ENCODE measurements around the gene FBXO34.

DNA sequence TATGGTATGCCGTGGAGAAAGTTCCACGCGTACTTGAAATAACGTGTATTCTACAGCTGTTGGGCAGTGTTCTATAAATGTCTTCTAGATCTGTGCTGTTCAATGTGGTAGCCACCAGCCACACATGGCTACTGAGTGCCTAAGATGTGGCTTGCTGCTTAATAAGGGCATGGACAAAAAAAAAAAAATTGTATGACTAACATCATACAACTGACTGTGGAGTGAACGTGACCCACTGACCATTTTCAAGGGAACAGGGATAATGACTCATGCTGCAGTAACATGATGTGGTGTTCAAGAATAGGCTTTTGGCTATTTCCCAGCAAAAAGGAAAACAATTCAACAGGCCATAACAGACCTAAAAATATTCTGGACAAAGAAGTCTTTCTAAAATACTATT lies 127.5 kb downstream of the FBXO34 start:
- TF ChIP-seq, protein P1, sequence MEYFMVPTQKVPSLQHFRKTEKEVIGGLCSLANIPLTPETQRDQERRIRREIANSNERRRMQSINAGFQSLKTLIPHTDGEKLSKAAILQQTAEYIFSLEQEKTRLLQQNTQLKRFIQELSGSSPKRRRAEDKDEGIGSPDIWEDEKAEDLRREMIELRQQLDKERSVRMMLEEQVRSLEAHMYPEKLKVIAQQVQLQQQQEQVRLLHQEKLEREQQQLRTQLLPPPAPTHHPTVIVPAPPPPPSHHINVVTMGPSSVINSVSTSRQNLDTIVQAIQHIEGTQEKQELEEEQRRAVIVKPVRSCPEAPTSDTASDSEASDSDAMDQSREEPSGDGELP (IDR thresholded peaks at IDR 0.05; ENCODE audit: borderline replicate concordance, low read depth), result no peak
- TF ChIP-seq NCOA2 (CRISPR knock-in tag; IDR thresholded peaks at IDR 0.05) (no peak), HIVEP1 (CRISPR knock-in tag; IDR thresholded peaks at IDR 0.05) (no peak), GABPA (IDR thresholded peaks at IDR 0.05; ENCODE audit: low read depth, low read length) (no peak), GABPA (CRISPR knock-in tag; IDR thresholded peaks at IDR 0.05; ENCODE audit: low read depth) (no peak), ZNF180 (CRISPR knock-in tag; IDR thresholded peaks at IDR 0.05; ENCODE audit: borderline replicate concordance, low read depth) (no peak)
- TF ChIP-seq, protein P2, sequence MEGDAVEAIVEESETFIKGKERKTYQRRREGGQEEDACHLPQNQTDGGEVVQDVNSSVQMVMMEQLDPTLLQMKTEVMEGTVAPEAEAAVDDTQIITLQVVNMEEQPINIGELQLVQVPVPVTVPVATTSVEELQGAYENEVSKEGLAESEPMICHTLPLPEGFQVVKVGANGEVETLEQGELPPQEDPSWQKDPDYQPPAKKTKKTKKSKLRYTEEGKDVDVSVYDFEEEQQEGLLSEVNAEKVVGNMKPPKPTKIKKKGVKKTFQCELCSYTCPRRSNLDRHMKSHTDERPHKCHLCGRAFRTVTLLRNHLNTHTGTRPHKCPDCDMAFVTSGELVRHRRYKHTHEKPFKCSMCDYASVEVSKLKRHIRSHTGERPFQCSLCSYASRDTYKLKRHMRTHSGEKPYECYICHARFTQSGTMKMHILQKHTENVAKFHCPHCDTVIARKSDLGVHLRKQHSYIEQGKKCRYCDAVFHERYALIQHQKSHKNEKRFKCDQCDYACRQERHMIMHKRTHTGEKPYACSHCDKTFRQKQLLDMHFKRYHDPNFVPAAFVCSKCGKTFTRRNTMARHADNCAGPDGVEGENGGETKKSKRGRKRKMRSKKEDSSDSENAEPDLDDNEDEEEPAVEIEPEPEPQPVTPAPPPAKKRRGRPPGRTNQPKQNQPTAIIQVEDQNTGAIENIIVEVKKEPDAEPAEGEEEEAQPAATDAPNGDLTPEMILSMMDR (CRISPR knock-in tag; IDR thresholded peaks at IDR 0.05), result no peak

All from HepG2 (cell line).